ENCODE results near the gene XRCC4. TPM values are rescaled to one million over a fixed set of nuclear protein-coding genes. Genes with fewer than 3 reads are reported as not detected.
"Not testable (repeated sequence)": the region's sequence is repeated elsewhere in the genome, so short reads cannot be mapped to it uniquely, and the experiment has no call there.

The XRCC4 gene
- total RNA-seq, 1 experiment from 2014 or later: 24.6 TPM

DNA sequence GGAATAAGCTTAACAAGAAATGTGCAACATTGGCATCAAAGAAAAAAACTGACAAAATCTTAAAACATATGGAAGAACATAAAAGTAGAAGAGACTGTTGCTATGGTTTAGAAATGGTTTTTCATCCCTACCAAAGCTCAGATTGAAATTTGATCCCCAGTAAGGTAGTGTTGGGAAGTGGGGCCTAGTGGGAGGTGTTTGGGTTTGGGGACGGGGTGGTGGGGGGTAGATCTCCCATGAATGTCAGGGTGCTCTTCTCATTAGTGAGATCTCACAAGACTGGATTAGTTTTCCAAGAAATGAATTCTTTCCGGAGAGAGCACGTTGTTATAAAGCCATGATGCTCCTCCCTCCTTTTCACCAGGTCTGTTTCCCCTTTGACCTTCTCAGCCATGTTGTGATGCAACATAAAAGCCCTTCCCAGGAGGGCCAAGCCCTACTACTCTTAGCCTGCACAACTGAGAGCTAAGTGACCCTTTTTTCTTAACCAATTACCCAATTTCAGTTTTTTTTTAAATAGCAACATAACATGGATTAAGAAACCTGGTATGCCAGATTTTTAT, 10.7 kb upstream of the XRCC4 start (continued):
- TF ChIP-seq, protein P1, sequence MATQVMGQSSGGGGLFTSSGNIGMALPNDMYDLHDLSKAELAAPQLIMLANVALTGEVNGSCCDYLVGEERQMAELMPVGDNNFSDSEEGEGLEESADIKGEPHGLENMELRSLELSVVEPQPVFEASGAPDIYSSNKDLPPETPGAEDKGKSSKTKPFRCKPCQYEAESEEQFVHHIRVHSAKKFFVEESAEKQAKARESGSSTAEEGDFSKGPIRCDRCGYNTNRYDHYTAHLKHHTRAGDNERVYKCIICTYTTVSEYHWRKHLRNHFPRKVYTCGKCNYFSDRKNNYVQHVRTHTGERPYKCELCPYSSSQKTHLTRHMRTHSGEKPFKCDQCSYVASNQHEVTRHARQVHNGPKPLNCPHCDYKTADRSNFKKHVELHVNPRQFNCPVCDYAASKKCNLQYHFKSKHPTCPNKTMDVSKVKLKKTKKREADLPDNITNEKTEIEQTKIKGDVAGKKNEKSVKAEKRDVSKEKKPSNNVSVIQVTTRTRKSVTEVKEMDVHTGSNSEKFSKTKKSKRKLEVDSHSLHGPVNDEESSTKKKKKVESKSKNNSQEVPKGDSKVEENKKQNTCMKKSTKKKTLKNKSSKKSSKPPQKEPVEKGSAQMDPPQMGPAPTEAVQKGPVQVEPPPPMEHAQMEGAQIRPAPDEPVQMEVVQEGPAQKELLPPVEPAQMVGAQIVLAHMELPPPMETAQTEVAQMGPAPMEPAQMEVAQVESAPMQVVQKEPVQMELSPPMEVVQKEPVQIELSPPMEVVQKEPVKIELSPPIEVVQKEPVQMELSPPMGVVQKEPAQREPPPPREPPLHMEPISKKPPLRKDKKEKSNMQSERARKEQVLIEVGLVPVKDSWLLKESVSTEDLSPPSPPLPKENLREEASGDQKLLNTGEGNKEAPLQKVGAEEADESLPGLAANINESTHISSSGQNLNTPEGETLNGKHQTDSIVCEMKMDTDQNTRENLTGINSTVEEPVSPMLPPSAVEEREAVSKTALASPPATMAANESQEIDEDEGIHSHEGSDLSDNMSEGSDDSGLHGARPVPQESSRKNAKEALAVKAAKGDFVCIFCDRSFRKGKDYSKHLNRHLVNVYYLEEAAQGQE (IDR thresholded peaks at IDR 0.05; ENCODE audit: low read depth): no peak
- TF ChIP-seq EZH2 (IDR thresholded peaks at IDR 0.05) (no peak), POLR2AphosphoS5 (IDR thresholded peaks at IDR 0.05; ENCODE audit: low read depth, low read length) (no peak), POLR2A (IDR thresholded peaks at IDR 0.05; ENCODE audit: borderline replicate concordance, extremely low read depth, insufficient read depth, insufficient read length) (no peak), TCF7L2 (IDR thresholded peaks at IDR 0.05; ENCODE audit: borderline replicate concordance, extremely low read depth, insufficient read depth, insufficient read length) (no peak), RAD21 (IDR thresholded peaks at IDR 0.05; ENCODE audit: low read depth) (no peak)
- TF ChIP-seq, protein P2, sequence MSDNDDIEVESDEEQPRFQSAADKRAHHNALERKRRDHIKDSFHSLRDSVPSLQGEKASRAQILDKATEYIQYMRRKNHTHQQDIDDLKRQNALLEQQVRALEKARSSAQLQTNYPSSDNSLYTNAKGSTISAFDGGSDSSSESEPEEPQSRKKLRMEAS (IDR thresholded peaks at IDR 0.05): no peak

DNA sequence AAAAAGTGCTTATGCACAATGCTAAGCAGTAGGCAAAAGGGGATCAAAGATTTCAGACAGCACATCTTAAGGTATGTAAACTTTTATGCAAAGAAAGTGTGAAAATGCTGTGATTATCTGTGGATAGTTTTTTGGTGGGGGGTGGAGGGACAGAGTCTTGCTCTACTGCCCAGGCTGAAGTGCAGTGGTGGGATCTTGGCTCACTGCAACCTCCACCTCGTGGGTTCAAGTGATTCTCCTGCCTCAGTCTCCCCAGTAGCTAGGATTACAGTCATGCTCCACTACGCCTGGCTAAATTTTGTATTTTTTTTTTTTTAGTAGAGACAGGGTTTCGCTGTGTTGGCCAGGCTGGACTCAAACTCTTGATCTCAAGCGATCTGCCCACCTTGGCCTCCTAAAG, 10.0 kb upstream of the XRCC4 start:
- H3K27me3 ChIP-seq (ENCODE audit: insufficient read depth, low read length); H2AFZ ChIP-seq (ENCODE audit: low read depth, low read length, poor library complexity, severe bottlenecking); H3K9ac ChIP-seq (ENCODE audit: low read length); H3K27ac ChIP-seq (ENCODE audit: low read depth, low read length); H3K4me1 ChIP-seq (ENCODE audit: control insufficient read depth in 1 of 2, insufficient read depth in 2 of 2, low read length in 2 of 2); BruUV-seq (replicated peaks); CTCF ChIA-PET; POLR2A ChIA-PET; RAD21 ChIA-PET (ENCODE audit: low non-redundant PET in 1 of 2, low total read pairs in 2 of 2, uncharacterized antibody in 2 of 2, unreplicated experiment in 2 of 2); H3K4me2 ChIP-seq (ENCODE audit: low read length); ATAC-seq; H3K4me3 ChIP-seq (replicated peaks in 1 of 2; ENCODE audit: low read depth in 1 of 2, low read length in 2 of 2); H3K9me3 ChIP-seq (ENCODE audit: control insufficient read depth in 1 of 2, insufficient read depth in 1 of 2, low read depth in 1 of 2, low read length in 2 of 2); H3K9me2 ChIP-seq (ENCODE audit: insufficient read depth); DNase-seq (ENCODE audit: low read depth, low spot score): not testable (repeated sequence)
- intact Hi-C loops (cut with micrococcal nuclease): loop anchor here (5.0 kb wide), 1 partner anchor 495 kb away; no protein-coding TSS in a partner anchor
- Histone ChIP-seq H3K79me2 (ENCODE audit: insufficient read depth, low read length) (peaks cover 100% of the 10 kb centered on the region), H3K36me3 (ENCODE audit: control insufficient read depth in 1 of 2, insufficient read depth in 2 of 2, low read length in 2 of 2) (peaks cover 0 to 16% of the 10 kb centered on the region in 2 experiments; a peak in 1 of 4 replicates), H4K20me1 (ENCODE audit: insufficient read depth) (peaks cover 29% of the 10 kb centered on the region; the same call in 1 of the 2 replicates)
